SIG-M5 treated with dmso at 0.1 percent for 504 hours (cell line): Measurements from ENCODE around the gene OR13G1.
A peak's percentile ranks its signal among the peaks of the same experiment; 100 is the strongest.
"Not testable (repeated sequence)": the region's sequence is repeated elsewhere in the genome, so short reads cannot be mapped to it uniquely, and the experiment has no call there.

ENCODE experiments used
- DNase-seq: peaks from one replicate; lab custom pipeline; 2025; ENCODE audit not compliant: unreplicated experiment; lab: John Stamatoyannopoulos, UW

The OR13G1 gene

DNA sequence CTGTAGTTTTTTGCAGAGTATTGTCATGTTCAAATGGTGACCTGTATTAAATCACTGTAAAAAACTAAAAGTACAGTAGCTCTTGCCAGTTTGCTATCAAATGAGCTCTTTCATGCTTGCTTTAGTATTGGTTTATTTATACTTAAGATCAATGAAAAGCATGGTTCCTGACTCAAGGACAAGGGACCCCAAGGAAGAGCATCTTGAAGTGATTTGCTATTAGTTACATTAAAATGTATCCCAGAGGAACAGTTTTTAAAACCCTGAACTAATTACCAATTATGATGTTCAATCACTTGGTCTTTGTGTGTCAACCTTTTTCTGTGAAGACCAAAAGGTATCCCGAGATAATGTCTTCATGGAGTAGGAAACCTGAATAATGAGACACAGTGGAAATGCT, at the start of gene OR13G1:
Gene OR13G1, minus strand, starts transcription at position 101 of the 400 bp plus-strand sequence. CDS start 6,698 bp downstream, outside the sequence.
- no peak for DNase-seq

GRCh38 chr1:247721222-247721621, 41.7 kb upstream of the OR13G1 start:
- DNase-seq, result no peak

DNA sequence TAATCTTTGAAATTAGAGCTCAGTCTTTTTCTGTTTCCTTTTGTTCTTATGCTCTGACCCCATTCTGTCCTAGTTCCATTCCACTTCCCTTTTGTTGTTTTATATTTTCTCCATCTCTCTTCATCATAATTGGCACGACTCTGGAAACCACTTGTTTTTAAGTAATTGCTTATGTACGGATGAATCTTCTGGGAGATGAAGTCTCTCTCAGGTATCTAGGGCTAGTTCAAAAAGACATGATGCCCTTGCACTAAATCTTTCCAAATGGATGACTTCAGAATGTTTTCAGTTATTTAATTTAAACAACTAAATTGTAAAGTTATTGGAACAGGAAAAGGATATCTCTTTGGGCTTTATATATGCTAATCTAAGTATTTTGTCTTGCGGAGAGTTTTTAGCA, 37.0 kb upstream of the OR13G1 start, which contains the start of gene OR6F1:
Gene OR6F1, minus strand, starts transcription at position 101 of the 400 bp plus-strand sequence. CDS start 3,891 bp downstream, outside the sequence.
- DNase-seq, result no peak

DNA sequence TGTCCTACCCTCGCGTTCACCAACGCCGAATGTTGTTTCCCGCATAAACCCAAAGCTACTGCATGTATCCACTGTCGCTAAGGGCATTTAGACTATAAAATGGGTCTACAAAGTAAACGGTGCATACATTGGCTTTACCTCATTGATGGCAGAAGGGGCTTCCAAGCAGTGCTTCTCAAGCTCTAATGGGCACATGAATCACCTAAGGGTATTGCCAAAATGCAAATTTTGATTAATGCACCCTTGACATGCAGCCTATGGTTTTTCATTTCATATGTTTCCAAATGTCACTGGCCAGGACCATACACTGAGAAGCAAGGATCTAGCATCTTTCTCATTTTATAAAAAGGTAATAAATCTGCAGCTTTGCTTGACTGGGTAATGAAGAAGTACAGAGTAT, 34.2 kb upstream of the OR13G1 start:
- DNase-seq, result no peak

GRCh38 chr1:247710681-247711080, 31.1 kb upstream of the OR13G1 start:
- DNase-seq, result not testable (repeated sequence)

GRCh38 chr1:247701338-247701737, 21.8 kb upstream of the OR13G1 start:
- DNase-seq, result no peak

DNA sequence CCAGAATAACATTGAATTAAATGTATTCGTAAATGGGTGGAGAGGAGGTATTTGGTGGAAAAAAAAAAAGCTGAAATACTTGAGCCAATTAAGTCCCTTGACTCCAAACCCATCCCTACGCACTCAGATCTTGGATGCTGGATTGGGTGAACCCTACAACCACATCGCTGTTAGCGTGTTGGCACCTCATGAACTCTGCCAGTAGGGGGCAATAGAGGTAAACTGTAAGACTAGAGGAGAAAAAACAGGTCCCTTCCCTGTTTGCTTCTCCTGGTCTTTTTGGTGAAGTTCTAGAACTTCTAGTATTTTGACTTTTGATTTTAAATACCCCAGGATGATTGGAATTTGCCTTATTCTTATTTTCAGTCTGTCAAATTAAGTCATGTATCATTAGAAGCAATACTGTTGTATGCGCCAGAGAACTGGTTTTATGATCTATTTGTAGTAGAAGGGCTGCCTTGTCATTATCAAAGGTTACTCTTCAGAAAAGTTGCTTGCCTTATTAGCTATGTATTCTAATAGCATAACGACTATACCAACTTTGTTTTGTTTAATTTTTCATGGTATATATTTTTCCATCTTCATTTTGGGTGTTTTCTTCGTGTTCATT, 1.9 kb upstream of the OR13G1 start:
- peak; percentile 72 for DNase-seq

DNA sequence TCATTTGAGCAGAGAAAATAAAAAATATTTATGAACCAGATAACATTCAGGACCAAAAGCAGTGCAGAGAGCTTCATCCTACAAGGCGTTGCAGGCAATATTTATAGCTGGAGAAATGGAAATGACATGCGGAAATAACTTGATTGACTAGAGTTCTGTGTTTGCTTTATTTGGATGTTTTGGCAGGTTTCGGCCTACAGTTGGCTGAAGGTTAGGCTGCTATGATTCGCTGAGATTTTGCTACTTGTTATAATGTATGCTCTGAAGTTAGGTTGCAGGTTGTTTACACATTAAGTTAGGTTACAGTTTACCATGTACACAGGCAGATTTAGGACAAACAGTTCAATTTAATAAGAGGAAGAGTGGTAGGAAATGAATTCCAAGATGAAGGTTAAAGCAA, 632 bp upstream of the OR13G1 start:
- no peak for DNase-seq

DNA sequence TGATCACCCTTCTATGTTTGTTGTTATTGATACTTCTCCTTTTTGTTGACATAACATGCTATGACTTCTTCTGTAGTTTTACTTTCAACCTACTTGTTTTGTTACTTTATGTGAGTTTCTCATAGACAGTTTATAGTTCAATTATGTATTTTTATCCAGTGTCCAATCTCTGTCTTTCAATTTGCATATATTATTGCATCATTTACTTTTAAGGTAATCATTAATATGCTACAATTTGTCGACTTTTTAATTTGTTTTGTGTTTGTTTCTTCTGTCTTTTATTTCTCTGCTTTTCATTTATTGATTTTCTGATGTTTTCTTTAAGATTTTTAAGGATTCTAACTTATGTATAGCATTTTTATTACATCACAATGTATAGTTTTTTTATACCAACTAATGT, 10.3 kb downstream of the OR13G1 start:
- no peak for DNase-seq

DNA sequence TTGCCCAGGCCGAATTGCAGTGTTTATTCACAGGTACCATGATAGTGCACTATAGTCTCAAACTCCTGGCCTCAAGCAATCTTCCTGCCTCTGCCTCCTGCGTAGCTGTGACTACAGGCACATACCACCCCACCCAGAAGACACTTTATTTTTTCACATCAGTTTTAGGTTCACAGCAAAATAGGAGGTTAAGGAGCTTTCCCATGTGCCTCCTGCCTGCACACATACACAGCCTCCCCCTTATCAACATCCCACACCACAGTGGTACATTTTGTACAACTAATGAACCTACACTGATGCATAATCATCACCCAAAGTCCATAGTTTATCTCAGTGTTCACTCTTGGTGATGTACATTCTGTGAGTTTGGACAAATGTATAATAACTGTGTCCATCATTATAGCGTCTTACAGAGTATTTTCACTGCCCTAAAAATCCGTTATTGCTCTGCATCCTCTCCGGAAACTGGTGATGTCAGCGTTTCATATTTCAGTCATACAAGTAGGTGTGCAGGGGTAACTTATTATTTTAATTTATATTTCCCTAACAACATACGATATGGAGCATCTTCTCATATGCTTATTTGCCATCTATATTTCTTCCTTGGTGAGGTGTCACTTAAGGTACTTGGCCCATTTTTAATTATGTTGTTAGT, 23.2 kb downstream of the OR13G1 start:
- no peak for DNase-seq

GRCh38 chr1:247653040-247653439, 26.5 kb downstream of the OR13G1 start:
- no peak for DNase-seq

GRCh38 chr1:247647864-247648263, 31.7 kb downstream of the OR13G1 start:
- DNase-seq, result no peak

DNA sequence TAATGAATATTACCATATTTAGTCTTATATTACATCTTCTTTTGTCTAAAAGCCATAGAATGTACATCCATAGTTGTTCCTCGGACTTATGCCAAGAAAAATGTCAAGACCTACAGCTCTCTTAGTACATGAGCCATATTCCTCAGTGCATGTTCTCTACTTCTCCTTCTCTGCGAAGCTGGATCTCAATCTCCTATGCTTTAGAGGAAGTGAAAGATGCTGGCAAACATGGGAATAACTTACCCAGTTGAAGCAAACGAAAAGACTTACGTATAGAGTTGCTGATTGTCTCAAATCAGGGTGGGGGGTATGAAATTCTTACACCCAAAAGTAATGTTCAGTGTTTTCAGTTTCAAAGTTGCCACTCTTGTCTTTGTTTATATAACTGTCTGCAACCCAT, 32.7 kb downstream of the OR13G1 start:
- DNase-seq, result peak; percentile 64

GRCh38 chr1:247642742-247643141, 36.8 kb downstream of the OR13G1 start:
- no peak for DNase-seq

GRCh38 chr1:247639381-247639981, 40.1 kb downstream of the OR13G1 start:
- DNase-seq, result no peak

GRCh38 chr1:247638781-247639180, 40.8 kb downstream of the OR13G1 start:
- no peak for DNase-seq

- DNase-seq, result no peak
Measured at GRCh38 chr1:247638011-247638410, 41.5 kb downstream of the OR13G1 start.

DNA sequence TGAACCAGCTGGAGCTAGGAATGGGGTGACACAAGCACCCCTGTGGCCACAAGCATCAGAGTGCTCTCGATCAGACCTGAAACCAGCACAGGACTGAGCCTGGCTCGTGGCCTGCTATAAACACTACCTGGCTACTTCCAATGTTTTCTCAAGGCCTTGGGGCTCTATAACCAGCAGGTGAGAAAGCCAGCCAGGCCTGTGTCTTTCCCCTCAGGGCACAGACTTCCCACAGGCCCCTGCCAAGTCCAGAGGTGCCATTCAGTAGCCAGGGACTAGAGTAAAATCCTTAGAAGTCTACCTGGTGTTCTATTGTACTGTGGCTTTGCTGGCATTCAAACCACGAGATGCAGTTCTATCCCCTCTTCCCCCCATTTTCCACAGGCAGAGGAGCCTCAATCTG, 51.6 kb downstream of the OR13G1 start:
- DNase-seq, result no peak
